ENCODE data around the gene CEACAM5. TPM values are rescaled to one million over a fixed set of nuclear protein-coding genes. Genes with fewer than 3 reads are reported as not detected.

Gene CEACAM5
- total and polyA plus RNA-seq, 2 experiments from 2014 or later = 1.5 to 2.7 TPM

DNA sequence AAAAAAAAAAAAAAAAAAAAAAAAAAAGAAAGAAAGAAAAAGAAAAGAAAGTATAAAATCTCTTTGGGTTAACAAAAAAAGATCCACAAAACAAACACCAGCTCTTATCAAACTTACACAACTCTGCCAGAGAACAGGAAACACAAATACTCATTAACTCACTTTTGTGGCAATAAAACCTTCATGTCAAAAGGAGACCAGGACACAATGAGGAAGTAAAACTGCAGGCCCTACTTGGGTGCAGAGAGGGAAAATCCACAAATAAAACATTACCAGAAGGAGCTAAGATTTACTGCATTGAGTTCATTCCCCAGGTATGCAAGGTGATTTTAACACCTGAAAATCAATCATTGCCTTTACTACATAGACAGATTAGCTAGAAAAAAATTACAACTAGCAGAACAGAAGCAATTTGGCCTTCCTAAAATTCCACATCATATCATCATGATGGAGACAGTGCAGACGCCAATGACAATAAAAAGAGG, 9.6 kb upstream of the CEACAM5 start:
- Histone ChIP-seq H3K9me3 (ENCODE audit: low read depth) (no peaks in the 10 kb centered on the region), H3K9me2 (replicated peaks; ENCODE audit: insufficient read depth) (no peaks in the 10 kb centered on the region), H4K20me1 (ENCODE audit: insufficient read depth, poor library complexity, severe bottlenecking) (no peaks in the 10 kb centered on the region), H2AFZ (no peak overlapping the region), H3K4me1 (ENCODE audit: insufficient read depth) (no peaks in the 10 kb centered on the region), H3K27me3 (no peaks in the 10 kb centered on the region), H3K36me3 (replicated peaks; ENCODE audit: insufficient read depth, low read depth) (no peaks in the 10 kb centered on the region), H3K4me2 (no peak overlapping the region), H3K4me3 (no peak overlapping the region), H3K27ac (peak overlapping the region; percentile 48), H3K79me2 (no peaks in the 10 kb centered on the region)
- WGBS (ENCODE audit: low lambda C conversion rate, missing lambda C conversion rate) = 50% methylated on average over 1 of the region's 1 CpG
- no peak for DNase-seq (ENCODE audit: low spot score)
- TF ChIP-seq, protein P1, sequence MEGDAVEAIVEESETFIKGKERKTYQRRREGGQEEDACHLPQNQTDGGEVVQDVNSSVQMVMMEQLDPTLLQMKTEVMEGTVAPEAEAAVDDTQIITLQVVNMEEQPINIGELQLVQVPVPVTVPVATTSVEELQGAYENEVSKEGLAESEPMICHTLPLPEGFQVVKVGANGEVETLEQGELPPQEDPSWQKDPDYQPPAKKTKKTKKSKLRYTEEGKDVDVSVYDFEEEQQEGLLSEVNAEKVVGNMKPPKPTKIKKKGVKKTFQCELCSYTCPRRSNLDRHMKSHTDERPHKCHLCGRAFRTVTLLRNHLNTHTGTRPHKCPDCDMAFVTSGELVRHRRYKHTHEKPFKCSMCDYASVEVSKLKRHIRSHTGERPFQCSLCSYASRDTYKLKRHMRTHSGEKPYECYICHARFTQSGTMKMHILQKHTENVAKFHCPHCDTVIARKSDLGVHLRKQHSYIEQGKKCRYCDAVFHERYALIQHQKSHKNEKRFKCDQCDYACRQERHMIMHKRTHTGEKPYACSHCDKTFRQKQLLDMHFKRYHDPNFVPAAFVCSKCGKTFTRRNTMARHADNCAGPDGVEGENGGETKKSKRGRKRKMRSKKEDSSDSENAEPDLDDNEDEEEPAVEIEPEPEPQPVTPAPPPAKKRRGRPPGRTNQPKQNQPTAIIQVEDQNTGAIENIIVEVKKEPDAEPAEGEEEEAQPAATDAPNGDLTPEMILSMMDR (IDR thresholded peaks at IDR 0.05; ENCODE audit: poor library complexity) = no peak
- TF ChIP-seq EZH2 (IDR thresholded peaks at IDR 0.05; ENCODE audit: borderline replicate concordance) (no peak), EZH2phosphoT487 (IDR thresholded peaks at IDR 0.05; ENCODE audit: low read depth, severe bottlenecking, unreplicated experiment) (no peak)

DNA sequence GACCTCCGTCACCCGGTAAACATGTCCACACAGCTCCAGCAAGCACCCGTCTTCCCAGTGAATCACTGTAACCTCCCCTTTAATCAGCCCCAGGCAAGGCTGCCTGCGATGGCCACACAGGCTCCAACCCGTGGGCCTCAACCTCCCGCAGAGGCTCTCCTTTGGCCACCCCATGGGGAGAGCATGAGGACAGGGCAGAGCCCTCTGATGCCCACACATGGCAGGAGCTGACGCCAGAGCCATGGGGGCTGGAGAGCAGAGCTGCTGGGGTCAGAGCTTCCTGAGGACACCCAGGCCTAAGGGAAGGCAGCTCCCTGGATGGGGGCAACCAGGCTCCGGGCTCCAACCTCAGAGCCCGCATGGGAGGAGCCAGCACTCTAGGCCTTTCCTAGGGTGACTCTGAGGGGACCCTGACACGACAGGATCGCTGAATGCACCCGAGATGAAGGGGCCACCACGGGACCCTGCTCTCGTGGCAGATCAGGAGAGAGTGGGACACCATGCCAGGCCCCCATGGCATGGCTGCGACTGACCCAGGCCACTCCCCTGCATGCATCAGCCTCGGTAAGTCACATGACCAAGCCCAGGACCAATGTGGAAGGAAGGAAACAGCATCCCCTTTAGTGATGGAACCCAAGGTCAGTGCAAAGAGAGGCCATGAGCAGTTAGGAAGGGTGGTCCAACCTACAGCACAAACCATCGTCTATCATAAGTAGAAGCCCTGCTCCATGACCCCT, 9.0 kb upstream of the CEACAM5 start:
- Histone ChIP-seq H4K20me1 (ENCODE audit: insufficient read depth, poor library complexity, severe bottlenecking) (no peaks in the 10 kb centered on the region), H3K9me3 (ENCODE audit: low read depth) (no peaks in the 10 kb centered on the region), H3K27me3 (no peaks in the 10 kb centered on the region), H2AFZ (no peak overlapping the region), H3K4me1 (ENCODE audit: insufficient read depth) (no peaks in the 10 kb centered on the region), H3K4me2 (no peak overlapping the region), H3K27ac (peak overlapping the region; percentile 48), H3K36me3 (replicated peaks; ENCODE audit: insufficient read depth, low read depth) (no peaks in the 10 kb centered on the region), H3K4me3 (no peak overlapping the region), H3K79me2 (no peaks in the 10 kb centered on the region), H3K9me2 (replicated peaks; ENCODE audit: insufficient read depth) (no peaks in the 10 kb centered on the region)
- TF ChIP-seq EZH2phosphoT487 (IDR thresholded peaks at IDR 0.05; ENCODE audit: low read depth, severe bottlenecking, unreplicated experiment) (no peak), EZH2 (IDR thresholded peaks at IDR 0.05; ENCODE audit: borderline replicate concordance) (no peak)
- TF ChIP-seq, protein P1 (IDR thresholded peaks at IDR 0.05; ENCODE audit: poor library complexity) = no peak
- no peak for DNase-seq (ENCODE audit: low spot score)
- WGBS (ENCODE audit: low lambda C conversion rate, missing lambda C conversion rate) = 62% methylated on average over 17 of the region's 17 CpGs

DNA sequence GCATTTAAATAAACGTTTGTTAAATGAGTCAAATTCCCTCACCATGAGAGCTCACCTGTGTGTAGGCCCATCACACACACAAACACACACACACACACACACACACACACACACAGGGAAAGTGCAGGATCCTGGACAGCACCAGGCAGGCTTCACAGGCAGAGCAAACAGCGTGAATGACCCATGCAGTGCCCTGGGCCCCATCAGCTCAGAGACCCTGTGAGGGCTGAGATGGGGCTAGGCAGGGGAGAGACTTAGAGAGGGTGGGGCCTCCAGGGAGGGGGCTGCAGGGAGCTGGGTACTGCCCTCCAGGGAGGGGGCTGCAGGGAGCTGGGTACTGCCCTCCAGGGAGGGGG, 8.5 kb upstream of the CEACAM5 start:
- H2AFZ ChIP-seq = no peak overlapping the region
- H3K36me3 ChIP-seq (replicated peaks; ENCODE audit: insufficient read depth, low read depth) = no peaks in the 10 kb centered on the region
- no peaks in the 10 kb centered on the region for H3K9me2 ChIP-seq (replicated peaks; ENCODE audit: insufficient read depth)
- no peaks in the 10 kb centered on the region for H4K20me1 ChIP-seq (ENCODE audit: insufficient read depth, poor library complexity, severe bottlenecking)
- H3K4me1 ChIP-seq (ENCODE audit: insufficient read depth) = no peaks in the 10 kb centered on the region
- no peaks in the 10 kb centered on the region for H3K9me3 ChIP-seq (ENCODE audit: low read depth)
- no peaks in the 10 kb centered on the region for H3K27me3 ChIP-seq
- no peak for DNase-seq (ENCODE audit: low spot score)
- no peak overlapping the region for H3K4me2 ChIP-seq
- H3K27ac ChIP-seq = no peak overlapping the region
- 32% methylated on average over 2 of the region's 2 CpGs for WGBS (ENCODE audit: low lambda C conversion rate, missing lambda C conversion rate)
- H3K4me3 ChIP-seq = no peak overlapping the region
- H3K79me2 ChIP-seq = no peaks in the 10 kb centered on the region
- TF ChIP-seq, protein P1 (IDR thresholded peaks at IDR 0.05; ENCODE audit: poor library complexity) = no peak
- no peak for TF ChIP-seq EZH2phosphoT487 (IDR thresholded peaks at IDR 0.05; ENCODE audit: low read depth, severe bottlenecking, unreplicated experiment)
- no peak for TF ChIP-seq EZH2 (IDR thresholded peaks at IDR 0.05; ENCODE audit: borderline replicate concordance)

Data from hepatocyte (in vitro differentiated cells).